SH-SY5Y (cell line): ENCODE measurements around the gene NR1H3.

ENCODE experiments used
- GATA2 ChIP-seq: IDR thresholded peaks from 2 replicates; pipeline ENCODE4 v1.6.1; 2011; ENCODE audit warnings: mild to moderate bottlenecking, low read depth, low read length
- GATA3 ChIP-seq: IDR thresholded peaks from 2 replicates; pipeline ENCODE4 v1.6.1; 2011; ENCODE audit warnings: low read depth, mild to moderate bottlenecking, low read length, moderate library complexity

DNA sequence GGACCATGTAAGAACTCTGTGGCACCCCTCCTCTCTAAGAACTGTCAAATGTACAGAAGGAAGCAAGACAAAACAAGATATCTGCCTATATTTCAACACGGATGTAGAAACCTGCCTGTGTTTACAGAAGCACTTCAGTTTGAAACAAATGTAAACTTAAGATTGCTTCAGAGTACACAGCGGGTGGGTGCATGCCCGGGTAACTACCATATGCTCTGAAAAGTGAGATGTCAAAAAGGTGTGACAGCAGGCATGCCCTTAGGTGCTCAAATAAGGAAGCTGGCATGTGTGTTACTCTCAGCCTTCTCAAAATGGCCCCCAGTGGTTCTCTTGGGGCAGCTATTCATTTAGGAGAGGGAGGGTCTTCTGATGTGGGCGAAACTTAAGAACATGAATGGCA, 14.3 kb upstream of the NR1H3 start:
- TF ChIP-seq GATA3 (no peak), GATA2 (no peak)
